Iris pigment epithelial cell (primary cell): Measurements from ENCODE around the gene MAGI3.

ENCODE experiments used
- DNase-seq: peaks from one replicate; pipeline ENCODE4 v3.0.0-alpha.2; 2011; ENCODE audit warnings: low read depth

The MAGI3 gene

DNA sequence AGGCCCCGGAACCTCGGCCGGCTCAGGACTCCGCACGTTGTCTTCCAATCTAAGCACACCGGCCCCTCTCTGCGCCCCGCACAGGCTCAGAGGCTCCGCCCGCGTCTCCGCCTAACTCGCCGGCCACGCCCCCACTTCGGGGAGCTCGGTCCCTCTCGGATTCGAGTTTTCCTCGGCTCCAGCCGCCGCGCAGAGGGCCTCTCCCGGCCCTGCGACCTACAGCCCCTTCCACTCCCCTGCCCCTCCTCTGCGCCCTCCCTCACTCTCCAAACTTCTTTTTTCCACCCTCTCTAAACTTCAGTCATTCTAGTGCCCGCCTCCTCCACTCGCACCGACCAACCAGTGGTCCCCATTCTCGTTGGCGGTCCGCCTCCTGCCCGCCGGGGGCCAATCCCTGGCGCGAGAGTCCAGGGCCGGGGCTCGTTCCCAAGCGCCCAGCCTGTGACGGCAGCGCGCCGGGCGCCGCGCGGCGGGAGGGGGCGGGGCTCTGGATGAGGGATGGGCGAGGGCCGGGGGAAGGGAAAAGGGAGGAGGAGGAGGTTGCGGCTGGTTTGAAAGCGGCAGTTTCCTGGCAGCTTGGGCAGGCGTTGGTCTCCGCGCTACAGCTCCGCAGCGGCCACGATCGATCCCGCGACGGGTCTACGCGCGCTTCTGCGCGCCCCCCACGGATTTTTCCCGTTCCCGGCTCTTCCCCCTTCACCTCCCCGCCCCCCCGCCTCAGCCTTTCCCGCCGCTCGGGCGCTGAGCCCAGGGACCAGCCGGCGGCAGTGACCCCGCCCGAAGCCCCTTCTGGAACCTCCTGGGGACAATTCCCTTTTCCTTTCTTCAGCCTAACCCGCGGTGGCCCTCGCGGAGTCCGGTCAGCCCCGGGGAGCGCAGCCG lies at the start of gene MAGI3:
Gene MAGI3 (plus strand): TSS at position 563 of the 882 bp plus-strand sequence. CDS start 519 bp downstream, outside the sequence.
- peak; percentile 99 for DNase-seq

DNA sequence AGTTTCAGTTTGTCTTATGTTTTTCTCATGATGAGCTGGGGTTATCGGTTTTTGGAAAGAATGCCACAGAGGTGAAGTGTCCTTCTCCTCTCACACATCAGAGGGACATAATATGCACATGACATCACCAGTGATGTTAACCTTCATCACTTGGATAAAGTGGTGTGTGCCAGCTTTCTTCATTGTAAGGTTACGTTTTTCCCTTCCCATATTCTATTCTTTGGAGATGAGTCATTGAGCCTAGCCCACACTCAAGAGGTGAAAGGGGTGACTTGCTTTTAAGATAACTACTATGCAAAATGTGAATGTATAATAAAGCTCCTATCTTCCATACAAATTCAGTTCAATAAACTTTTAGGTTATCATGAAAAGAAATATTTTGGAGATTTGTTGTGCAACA lies 36.7 kb upstream of the MAGI3 start:
- no peak for DNase-seq

DNA sequence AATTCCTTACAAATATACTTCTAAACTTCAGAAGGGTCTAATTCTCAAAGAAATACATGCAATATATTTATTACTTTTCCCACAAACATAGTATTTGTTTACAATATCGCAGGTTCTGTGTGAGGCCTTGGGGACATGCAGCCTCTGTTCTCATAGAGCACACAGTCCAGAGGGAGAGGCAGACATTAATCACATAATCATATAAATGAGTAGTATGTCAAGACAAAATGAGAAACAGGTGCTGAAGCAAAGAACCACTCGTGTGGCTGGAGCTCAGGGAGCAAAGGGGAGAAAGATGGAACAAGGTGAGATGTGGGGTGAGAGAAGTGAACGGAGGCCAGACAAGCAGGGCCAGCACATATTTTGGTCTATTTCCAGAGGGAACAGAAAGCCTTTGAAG lies 26.4 kb upstream of the MAGI3 start:
- no peak for DNase-seq

DNA sequence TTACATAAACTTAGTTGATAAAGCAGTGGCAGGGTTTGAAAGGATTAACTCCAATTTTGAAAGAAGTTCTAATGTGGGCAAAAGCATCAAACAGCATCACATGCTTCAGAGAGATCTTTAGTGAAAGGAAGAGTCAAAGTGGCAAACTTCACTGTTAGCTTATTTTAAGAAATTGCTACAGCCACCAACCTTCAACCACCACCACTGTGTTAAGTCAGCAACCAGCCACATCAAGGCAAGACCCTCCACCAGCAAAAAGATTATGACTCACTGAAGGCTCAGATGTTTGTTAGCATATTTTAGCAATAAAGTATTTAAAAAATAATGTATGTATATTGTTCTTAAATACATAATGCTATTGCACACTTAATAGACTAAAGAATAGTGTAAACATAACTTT lies 21.3 kb upstream of the MAGI3 start:
- no peak for DNase-seq

DNA sequence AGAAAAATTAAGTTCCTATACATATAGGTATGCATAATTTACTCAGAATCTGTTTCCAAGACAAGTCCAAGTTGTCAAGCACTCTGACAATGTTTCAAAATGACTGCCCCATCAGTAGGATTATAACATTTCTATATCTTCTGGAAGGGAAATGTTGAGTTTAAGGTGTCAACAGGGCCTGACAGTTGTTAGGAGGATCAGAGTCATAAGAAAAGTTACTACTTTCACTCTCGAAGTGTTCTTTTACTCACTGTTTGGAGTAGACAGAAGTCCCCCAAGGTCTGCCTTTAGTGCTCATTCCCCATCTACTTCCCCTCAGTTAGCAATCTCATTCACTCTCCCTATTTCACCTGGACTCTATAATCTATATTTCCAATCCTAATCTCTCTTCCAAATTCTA lies 20.6 kb upstream of the MAGI3 start:
- no peak for DNase-seq

DNA sequence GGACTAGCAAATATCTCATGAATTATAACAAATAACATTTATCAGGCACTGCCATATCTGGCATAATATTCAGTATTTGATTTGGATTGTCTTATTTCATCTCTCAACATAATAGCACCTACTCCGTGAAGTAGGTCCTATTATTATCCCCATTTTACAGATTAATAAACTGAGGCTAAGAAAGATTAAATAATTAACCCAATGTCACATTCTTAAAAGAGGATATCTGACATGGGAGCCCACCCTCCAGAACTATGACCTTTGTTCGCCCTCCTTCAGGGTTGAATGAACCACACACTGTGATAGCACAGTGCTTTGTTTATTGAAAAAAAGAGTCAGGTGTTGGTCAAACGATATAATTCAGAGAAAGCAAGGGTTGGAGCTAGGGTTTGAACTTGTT lies 19.4 kb upstream of the MAGI3 start:
- no peak for DNase-seq

DNA sequence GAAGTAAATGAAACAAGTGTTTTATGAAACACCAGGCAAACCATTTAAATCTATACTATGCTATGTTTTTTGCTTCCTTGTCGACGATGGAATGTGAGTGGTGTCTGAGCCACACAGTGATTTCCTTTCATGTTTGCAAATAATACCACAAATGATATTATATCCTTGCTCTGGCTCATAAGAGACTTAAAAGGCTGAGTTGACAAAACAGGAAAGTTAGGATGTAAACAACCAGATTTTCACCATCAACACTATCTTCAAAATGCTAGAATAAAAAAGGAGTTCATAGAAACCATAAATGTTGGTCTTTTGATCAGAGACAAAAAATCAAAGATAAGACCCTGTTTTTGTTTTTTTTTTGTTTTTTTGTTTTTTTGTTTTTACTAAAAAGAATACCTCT lies 17.8 kb upstream of the MAGI3 start:
- no peak for DNase-seq

DNA sequence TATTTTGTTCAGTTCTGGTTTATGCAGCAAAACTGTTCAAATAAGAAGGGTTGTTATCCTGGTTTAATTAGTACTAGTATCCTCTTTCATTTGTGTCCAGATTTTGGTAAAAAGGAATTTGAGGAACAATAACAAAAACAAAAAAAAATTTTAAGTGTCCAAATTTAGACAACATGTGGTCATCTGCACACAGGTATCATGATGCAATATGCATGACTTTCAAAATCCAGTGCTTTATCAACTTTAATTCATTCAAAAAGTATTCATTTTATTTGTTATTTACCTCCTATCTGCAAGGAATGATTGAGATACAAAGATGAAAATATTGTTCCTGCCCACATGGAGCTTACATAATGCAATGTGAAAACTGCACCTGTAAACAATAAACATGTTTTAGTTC lies 16.7 kb upstream of the MAGI3 start:
- DNase-seq, result no peak

DNA sequence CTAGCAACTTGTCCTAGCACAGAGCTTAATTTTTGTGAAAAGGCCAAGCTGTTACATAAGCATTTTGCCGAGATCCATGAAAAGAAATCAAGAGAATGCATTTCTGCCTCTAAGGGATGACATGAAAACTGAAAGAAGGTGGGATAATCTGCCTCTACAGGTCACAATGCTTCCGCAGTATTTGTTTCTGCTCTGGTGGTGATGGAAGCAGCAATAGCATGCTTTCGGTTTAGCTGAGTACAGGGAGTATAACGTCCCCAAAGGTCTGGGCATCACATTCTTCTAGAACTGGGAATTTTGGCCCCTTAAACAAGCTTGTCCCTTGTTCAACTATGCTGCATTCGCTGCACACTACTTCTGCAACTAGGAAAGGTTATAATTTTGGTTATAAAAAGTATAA lies 14.4 kb upstream of the MAGI3 start:
- DNase-seq, result peak; percentile 18

DNA sequence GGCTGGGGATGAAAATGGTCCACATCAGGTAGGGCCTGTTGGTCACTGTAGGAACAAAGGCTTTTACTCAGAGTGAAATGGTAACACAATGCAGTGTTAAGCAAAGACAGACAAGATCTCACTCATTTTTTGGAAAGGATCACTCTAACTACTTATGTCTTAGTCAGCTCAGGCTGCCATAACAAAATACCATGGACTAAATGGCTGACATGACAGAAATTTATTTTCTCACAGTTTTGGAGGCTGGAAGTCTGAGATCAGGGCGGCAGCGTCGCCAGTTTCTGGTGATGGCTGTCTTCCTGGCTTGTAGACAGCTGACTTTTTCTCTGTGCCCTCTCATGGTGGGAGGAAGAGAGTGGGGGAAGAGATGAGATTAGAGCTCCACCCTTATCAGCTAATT lies 10.2 kb upstream of the MAGI3 start:
- DNase-seq, result no peak

DNA sequence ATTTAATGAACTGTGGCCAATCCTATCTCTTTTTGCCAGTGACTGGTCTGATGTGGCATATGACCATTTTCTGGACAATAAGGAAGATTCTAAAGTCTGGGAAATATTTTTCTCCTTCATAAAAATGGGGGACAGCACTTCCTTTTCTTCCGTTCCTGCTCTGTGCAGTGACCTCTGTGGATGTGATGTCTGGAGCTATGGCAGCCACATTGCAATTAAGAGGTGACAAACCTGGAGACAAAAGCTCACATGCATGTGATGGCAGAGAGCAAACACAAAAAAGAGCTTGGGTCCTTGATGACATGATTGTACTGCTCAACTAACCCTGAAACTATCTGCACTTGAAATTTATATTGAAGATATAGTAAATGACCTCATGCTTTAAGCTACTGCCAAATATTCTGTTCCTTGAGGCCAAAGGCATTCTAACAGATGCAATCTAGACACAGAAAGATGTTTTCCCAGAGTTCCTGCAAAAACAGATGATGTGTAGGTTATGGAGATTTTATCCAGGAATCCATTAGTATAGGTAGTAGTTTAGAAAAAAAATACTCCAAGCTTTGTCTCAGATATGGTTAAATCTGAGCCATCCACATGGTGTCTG lies 2.2 kb upstream of the MAGI3 start:
- no peak for DNase-seq

DNA sequence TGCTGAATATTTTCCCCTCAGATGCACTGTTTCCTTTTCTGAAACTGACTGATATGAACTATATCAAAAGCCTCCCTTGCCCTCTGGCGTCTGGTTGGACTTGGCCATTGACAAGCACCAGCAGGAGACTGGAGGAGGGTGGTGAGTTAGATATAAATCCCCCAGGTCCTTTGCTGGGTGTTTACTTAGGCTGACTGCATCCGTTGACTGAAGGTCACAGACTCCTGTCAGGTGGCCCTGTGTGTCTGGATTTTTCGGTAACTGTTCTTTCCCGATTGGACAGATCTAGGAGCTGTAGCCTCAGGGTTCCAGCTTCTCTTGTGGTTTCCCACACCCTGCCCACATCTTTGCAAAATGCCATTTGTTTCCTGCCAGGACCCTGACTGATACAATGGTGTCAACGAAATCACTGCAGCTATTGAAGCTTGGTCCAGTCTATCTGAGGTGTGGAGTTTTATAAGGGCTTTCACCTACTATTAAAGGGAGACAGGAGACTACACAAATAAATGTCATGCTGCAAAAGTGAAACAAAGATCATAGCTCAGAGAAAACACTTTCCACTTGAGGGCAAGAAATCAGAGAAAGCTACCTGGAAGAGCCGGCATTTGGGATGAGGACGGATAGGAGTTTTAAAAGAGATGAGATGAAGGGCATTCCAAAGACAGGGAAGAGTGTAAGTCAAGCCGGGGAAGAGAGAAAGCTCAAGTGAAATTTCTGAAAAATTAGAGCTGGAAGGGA lies 1.5 kb upstream of the MAGI3 start:
- no peak for DNase-seq

DNA sequence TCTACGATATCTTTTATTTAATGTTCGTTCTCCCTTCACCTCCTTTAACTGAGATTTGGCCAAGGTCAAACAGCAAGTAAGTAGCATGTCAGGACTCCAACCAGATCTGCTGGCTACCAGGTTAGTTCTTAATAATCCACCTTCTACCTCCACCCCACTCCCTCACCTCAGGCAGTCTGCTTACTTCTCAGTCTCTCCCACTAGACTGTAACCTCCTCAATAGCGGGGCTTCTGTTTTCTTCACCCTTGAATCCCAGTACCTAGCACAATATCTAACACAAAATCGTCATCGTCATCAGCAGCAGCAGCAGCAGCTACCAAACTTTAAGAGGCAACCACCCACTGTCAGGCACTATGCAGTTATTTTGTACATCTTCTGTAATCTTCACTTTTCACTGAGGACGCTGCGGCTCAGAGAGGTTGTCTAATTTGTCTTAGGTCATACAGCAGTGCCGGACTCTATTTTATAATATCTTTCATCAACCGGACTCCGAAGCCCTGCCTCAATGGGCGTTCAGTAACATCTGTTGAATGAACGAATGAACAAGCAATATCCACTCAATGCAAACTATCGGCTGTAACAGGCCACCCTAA lies 859 bp upstream of the MAGI3 start:
- no peak for DNase-seq

DNA sequence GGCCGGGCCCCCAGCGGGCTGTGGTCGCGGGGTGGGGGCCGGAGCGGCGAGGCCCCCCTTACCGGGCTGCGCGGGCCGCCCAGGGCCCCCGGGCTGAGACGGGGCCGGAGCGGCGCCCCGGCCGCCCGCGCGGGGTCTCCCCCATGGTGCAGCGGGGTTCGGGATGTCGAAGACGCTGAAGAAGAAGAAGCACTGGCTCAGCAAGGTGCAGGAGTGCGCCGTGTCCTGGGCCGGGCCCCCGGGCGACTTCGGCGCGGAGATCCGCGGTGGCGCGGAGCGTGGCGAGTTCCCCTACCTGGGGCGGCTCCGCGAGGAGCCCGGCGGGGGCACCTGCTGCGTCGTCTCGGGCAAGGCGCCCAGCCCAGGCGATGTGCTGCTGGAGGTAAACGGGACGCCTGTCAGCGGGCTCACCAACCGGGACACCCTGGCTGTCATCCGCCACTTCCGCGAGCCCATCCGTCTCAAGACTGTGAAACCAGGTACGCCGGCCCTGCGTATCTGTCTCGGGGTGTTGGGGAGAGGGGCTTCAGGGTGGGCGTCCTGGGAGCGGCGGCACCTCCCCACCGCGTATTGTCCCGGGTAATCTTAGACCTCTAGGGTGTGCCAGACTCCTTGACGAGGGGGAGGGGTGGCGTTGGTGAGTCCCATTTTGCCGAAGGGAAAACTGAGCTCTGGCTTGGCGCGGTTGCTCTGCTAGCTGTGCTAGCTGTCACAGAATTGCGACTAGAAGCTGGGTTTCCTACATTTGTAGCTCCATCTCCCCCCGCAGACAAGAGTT lies 745 bp downstream of the MAGI3 start:
- DNase-seq, result peak; percentile 15

DNA sequence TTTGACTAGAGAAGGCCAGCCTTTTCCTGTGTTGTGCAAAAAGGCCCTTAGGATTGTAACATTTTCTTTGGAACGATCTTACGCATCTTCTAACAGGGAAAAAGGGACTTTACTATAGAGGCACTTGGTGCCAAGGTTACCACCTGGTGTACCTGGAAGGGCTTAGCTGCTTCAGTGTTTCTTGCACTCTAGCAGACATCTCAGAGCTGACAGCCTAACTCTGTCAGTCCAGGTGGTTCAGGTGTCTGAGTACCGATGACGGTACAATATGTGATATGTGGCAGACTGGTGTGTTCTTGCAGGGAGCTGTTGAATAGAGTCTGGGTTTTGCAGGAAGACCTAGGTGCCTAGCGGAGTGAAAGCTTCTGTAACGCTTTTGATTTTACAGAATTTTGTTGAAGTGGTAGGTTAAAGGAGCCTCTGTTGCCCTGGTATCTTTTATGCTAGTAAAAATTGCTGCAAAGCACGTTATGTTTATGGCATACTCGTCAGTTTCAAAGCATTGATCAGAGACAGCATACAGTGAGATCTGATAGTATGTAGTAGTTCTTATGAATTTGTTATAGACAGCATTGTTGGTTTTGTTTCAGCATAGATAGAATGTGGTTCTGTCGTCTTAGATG lies 1.4 kb downstream of the MAGI3 start:
- DNase-seq, result peak; percentile 16

DNA sequence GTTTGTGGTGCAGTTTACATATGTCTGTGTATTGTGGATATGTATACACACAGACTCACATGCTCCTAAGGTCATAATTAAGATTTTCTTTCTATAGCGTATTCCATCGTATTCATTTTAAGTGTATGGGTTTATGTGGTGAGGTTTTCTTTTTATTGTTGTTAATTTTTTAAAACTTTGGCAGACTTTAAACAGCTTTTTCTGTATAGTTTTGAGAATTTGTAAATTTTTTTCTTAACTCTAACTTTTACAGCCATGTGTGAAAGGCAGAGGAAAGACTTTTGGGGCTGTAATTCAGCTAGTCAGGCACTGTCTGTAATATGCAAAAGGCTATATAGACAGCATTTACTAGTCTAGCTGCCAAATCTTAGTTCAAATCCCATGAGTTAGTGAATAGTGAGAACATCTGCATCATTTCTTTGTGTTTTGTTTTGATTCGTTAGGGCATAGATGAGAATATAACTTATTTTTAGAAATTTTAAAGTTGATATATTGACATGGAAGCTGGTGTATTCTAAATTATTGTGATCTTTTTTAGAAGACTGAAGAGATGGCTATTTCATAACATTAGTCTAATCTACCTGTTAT lies 2.3 kb downstream of the MAGI3 start:
- no peak for DNase-seq

DNA sequence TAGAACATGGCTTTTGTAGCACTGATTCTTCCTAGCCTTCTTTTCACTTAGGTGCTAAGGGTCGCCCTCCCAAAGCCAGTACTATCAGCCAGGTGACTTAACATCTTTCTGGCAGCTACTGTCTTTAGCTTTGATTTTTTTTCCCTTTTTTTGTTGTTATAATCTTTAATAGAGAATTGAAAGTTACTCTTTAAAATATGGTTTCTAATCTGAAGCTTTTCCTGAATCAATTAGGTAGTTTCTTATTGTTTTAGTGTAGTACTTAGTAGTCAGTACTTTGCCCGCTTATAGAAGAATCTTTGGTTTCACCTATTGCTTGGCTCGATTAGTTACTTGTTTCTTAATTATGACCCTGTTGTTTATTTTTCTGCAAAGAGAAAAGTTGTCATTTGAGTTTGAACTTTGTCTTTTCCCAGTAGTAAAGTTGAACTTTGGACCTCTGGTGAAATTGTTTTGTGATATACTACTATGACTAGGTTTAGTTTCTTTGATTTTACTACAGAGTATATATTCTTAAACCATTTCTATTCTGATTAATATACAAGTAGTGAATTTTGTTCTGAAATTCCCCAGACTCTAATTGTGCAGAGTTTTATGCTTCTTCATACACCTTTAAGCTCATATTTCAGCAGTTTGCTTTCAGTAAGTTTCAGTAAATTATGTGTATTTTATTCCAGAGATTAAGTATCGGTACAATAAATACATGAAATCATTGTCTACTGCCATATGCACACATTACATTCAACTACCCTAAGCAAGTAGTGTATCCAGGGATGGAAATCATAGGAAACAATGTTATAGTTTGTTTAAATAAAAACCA lies 3.9 kb downstream of the MAGI3 start:
- DNase-seq, result no peak

DNA sequence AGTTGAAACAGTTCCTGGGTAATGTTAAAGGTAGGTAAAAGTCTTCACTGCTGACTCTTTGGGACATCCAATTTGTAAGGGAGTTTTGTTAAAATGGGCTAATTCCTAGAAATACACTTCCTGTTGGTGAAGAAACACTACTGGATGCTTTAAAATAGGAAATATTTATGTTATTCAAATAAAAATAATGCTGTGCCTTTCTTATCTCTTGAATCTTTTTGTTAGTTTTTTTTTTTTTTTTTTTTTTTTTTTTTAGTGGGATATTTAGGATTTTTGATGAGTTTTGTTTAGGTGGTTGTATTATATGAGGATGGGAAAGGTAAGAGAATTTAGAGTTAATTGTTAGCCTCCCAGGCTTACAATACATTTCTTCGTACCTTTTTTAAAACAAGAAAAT lies 4.5 kb downstream of the MAGI3 start:
- DNase-seq, result no peak

DNA sequence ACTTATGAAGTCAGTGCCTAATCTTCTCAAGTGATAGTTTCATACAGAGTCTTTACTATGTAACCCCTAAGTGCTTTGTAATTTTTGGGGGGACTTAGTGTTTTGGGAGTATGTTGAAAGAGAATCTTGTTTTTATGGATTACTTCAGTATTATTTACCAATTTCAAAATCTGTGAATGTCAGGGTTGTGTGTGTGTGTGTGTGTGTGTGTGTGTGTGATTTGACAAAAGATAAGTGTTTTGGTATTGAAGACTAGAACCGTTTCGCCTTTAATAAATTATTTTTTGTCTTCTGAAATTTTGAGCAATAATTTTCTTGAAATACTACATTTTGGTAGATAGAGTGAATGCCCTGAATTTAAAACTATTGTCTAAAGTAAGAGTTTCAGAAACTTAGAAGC lies 5.8 kb downstream of the MAGI3 start:
- no peak for DNase-seq

DNA sequence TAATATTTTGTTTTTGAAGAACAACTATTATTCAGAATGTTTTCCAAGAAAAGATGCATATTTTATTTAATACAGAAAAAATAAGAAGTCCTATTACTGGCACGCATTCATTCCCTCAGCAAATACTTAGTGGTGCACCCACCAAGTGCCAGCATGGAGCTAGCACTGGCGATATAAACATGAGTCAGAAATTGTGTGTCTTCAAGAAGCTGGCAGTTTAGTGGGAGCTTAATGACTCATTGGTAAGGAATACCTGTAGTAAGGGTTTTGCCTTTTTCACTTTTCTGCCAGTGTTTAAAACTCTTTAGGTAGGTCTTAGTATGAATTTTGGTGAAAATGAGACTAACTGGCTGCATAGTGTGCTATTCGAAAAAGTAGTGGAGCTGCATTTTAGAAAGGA lies 6.3 kb downstream of the MAGI3 start:
- peak; percentile 79 for DNase-seq
